Endothelial cell (in vitro differentiated cells): ENCODE data around the gene PLCG2. TPM values are rescaled to one million over a fixed set of nuclear protein-coding genes. Genes with fewer than 3 reads are reported as not detected.
A peak's percentile ranks its signal among the peaks of the same experiment; 100 is the strongest.

Experiments used
- DNase-seq: peaks from one replicate; pipeline ENCODE4 v3.0.0; 2021; ENCODE audit warnings: low spot score
- H3K27ac Mint-ChIP-seq: one replicate; pipeline ENCODE4 v1.8.0; 2021; ENCODE audit warnings: mixed read lengths, inconsistent platforms; ENCODE audit not compliant: unreplicated experiment
- H3K27me3 Mint-ChIP-seq: one replicate; pipeline ENCODE4 v1.8.0; 2021; ENCODE audit warnings: mild to moderate bottlenecking, moderate library complexity, mixed read lengths, inconsistent platforms; ENCODE audit not compliant: unreplicated experiment
- H3K36me3 Mint-ChIP-seq: one replicate; pipeline ENCODE4 v1.8.0; 2021; ENCODE audit warnings: mild to moderate bottlenecking, low read depth, mixed read lengths, inconsistent platforms; ENCODE audit not compliant: unreplicated experiment
- H3K4me1 Mint-ChIP-seq: one replicate; pipeline ENCODE4 v1.8.0; 2021; ENCODE audit warnings: mild to moderate bottlenecking, mixed read lengths, inconsistent platforms; ENCODE audit not compliant: unreplicated experiment
- H3K4me3 Mint-ChIP-seq: one replicate; pipeline ENCODE4 v1.8.0; 2021; ENCODE audit warnings: mild to moderate bottlenecking, mixed read lengths, inconsistent platforms; ENCODE audit not compliant: unreplicated experiment
- H3K9me3 Mint-ChIP-seq: one replicate; pipeline ENCODE4 v1.8.0; 2021; ENCODE audit warnings: mixed read lengths, inconsistent platforms; ENCODE audit not compliant: unreplicated experiment
- long read RNA-seq: library from polyadenylated mRNA; unstranded; transcript quantifications from one replicate; pipeline ENCODE4 v2.0.0, GENCODE V29; 2020; ENCODE audit not compliant: unreplicated experiment
- total RNA-seq: library from RNA; stranded (reverse); fragmentation: NEBNext Ultra II Directional; extraction: Animal tissue kit (Norgen Biotek cat#: 25700); gene quantifications from one replicate; pipeline ENCODE4 v1.2.1, GENCODE V29; 2021; ENCODE audit not compliant: unreplicated experiment
- TF ChIP-seq, protein P1 (sequence below): fragments of 200-600 bp; sonication (generic); IDR thresholded peaks from one replicate; pipeline ENCODE4 v1.5.0; 2021; ENCODE audit warnings: antibody characterized with exemption; ENCODE audit not compliant: unreplicated experiment

The PLCG2 gene
- 103 TPM for total RNA-seq
- long read RNA-seq, full-length matches to known transcripts = 13 of 22 reads
- long read RNA-seq, partial matches to known transcripts = 3 of 22 reads
- long read RNA-seq, other reads (novel, unspliced or antisense) = 6 of 22 reads

- H3K4me3 Mint-ChIP-seq = peak within 1 kb of the TSS; percentile 96
- H3K4me1 Mint-ChIP-seq = peaks cover 41% of the 10 kb centered on the region
- peaks cover 16% of the 10 kb centered on the region for H3K27me3 Mint-ChIP-seq
- no peaks in the 10 kb centered on the region for H3K9me3 Mint-ChIP-seq
- no peaks in the 10 kb centered on the region for H3K36me3 Mint-ChIP-seq
- peak within 1 kb of the TSS; percentile 48 for H3K27ac Mint-ChIP-seq
- DNase-seq = peak; percentile 76
- TF ChIP-seq, protein P1, sequence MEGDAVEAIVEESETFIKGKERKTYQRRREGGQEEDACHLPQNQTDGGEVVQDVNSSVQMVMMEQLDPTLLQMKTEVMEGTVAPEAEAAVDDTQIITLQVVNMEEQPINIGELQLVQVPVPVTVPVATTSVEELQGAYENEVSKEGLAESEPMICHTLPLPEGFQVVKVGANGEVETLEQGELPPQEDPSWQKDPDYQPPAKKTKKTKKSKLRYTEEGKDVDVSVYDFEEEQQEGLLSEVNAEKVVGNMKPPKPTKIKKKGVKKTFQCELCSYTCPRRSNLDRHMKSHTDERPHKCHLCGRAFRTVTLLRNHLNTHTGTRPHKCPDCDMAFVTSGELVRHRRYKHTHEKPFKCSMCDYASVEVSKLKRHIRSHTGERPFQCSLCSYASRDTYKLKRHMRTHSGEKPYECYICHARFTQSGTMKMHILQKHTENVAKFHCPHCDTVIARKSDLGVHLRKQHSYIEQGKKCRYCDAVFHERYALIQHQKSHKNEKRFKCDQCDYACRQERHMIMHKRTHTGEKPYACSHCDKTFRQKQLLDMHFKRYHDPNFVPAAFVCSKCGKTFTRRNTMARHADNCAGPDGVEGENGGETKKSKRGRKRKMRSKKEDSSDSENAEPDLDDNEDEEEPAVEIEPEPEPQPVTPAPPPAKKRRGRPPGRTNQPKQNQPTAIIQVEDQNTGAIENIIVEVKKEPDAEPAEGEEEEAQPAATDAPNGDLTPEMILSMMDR = no peak
Observed at GRCh38 chr16:81778861-81779535, at the start of gene PLCG2. Gene PLCG2, plus strand, starts transcription at chr16:81779291. Its CDS starts 6,699 bp downstream, at chr16:81785990.

DNA sequence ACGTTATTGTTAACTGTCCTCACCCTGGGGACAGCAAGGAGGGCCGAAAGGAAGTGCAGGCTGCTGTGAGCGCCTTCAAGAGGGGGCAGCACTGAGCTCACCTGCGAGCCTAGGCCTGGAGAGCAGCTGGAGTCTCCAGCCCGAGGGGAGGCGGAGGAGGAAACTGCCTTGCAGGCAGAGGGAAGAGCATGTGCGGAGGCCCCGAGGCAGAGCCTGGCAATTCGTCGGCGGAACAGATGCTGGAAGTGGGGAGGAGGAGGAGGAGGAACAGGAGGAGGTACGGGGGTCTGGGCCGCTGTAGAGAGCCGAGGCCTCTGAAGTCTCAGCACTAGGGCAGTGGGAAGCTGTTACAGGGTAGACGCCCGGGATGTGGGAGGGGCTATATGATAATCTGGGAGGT, 49.6 kb upstream of the PLCG2 start:
- Mint-ChIP-seq H3K4me1 (peaks cover 8% of the 10 kb centered on the region), H3K9me3 (no peaks in the 10 kb centered on the region), H3K27me3 (peaks cover 2% of the 10 kb centered on the region), H3K4me3 (peak overlapping the region; percentile 77), H3K27ac (no peak overlapping the region), H3K36me3 (peaks cover 3% of the 10 kb centered on the region)
- DNase-seq = no peak
- TF ChIP-seq, protein P1 = no peak

GRCh38 chr16:81730090-81731051, 48.7 kb upstream of the PLCG2 start:
- TF ChIP-seq, protein P1 = peak; percentile 87
- Mint-ChIP-seq H3K27me3 (peaks cover 2% of the 10 kb centered on the region), H3K4me1 (peaks cover 8% of the 10 kb centered on the region), H3K9me3 (no peaks in the 10 kb centered on the region), H3K27ac (peak overlapping the region; percentile 88), H3K4me3 (peak overlapping the region; percentile 85), H3K36me3 (peaks cover 3% of the 10 kb centered on the region)
- peak; percentile 86 for DNase-seq

GRCh38 chr16:81731649-81732048, 47.4 kb upstream of the PLCG2 start:
- Mint-ChIP-seq H3K36me3 (peaks cover 3% of the 10 kb centered on the region), H3K27ac (no peak overlapping the region), H3K4me3 (no peak overlapping the region), H3K4me1 (peaks cover 8% of the 10 kb centered on the region), H3K27me3 (peaks cover 2% of the 10 kb centered on the region), H3K9me3 (no peaks in the 10 kb centered on the region)
- DNase-seq = no peak
- TF ChIP-seq, protein P1 = no peak
